ENCODE data around the gene PLD5. TPM values are rescaled to one million over a fixed set of nuclear protein-coding genes. Genes with fewer than 3 reads are reported as not detected.

Gene PLD5
- total RNA-seq, 2 donors from 2014 or later: 1.8 TPM; not detected in 1

GRCh38 chr1:242515555-242515954 is 8.9 kb downstream of the PLD5 start:
- ATAC-seq (no peak), DNase-seq (no peak)
- no peak for TF ChIP-seq CTCF (IDR thresholded peaks at IDR 0.05)
- no peak for TF ChIP-seq POLR2A (IDR thresholded peaks at IDR 0.05)
- 58 to 63% methylated on average over 2 of the region's 2 CpGs for WGBS, 2 donors
- no peaks in the 10 kb centered on the region for H3K4me1 ChIP-seq
- no peaks in the 10 kb centered on the region for H3K36me3 ChIP-seq (replicated peaks in 1 of 2; ENCODE audit: insufficient read depth in 1 of 2, low read depth in 2 of 2)
- no peaks in the 10 kb centered on the region for H3K27me3 ChIP-seq
- no peaks in the 10 kb centered on the region for H3K9me3 ChIP-seq
- no peak overlapping the region for H3K4me3 ChIP-seq
- H3K27ac ChIP-seq: no peak overlapping the region
- intact Hi-C loops (cut with DNase I): no loop called here

DNA sequence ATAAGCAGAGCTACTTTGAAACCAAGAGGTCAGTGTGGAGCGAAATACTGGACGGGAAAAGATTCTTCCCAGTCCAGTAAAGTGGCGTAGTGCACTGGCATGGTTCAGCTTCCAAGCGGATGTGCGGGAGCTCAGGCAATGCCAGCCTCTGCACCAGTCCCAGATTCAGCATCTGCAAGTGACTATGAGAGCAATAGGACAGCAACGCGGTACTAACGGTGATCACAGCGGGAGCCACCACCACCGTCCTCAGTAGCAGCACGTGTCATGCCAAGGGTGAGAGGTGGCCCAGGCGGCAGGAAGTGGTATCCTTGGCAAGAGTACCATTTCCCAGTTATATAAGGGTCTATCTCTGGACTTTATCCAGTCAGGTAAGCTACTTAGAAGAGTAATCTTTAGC is 17.8 kb downstream of the PLD5 start:
- Histone ChIP-seq H3K27ac (no peak overlapping the region), H3K4me3 (no peak overlapping the region), H3K36me3 (replicated peaks in 1 of 2; ENCODE audit: insufficient read depth in 1 of 2, low read depth in 2 of 2) (no peaks in the 10 kb centered on the region), H3K4me1 (no peaks in the 10 kb centered on the region), H3K9me3 (no peaks in the 10 kb centered on the region), H3K27me3 (no peaks in the 10 kb centered on the region)
- WGBS, 2 donors: 81 to 82% methylated on average over 5 to 12 of the region's 12 CpGs
- TF ChIP-seq POLR2A (IDR thresholded peaks at IDR 0.05): no peak
- TF ChIP-seq CTCF (IDR thresholded peaks at IDR 0.05): no peak
- intact Hi-C loops (cut with DNase I): no loop called here
- no peak for ATAC-seq
- no peak for DNase-seq

DNA sequence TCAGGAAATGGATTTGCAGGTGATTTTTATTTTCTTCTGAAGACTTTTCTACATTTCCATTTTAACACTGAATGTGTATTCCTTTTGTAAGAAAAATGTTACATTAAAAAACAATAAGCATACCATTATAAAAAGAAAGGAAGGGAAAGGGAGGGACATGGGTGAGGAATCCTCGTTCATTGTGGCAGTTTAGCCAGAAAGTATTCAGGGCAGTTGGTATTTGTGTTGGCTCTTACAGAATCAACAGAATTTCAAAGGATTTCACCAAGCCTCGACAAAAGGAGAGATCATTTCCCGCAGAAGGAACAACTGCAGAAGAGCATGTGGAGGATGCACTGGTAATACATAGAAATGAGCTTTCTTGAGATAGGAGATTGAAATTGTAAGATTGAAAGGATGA is 35.0 kb downstream of the PLD5 start:
- Histone ChIP-seq H3K4me1 (no peaks in the 10 kb centered on the region), H3K36me3 (replicated peaks in 1 of 2; ENCODE audit: insufficient read depth in 1 of 2, low read depth in 2 of 2) (no peaks in the 10 kb centered on the region), H3K27me3 (no peaks in the 10 kb centered on the region), H3K9me3 (no peaks in the 10 kb centered on the region), H3K4me3 (no peak overlapping the region), H3K27ac (no peak overlapping the region)
- 25 to 28% methylated on average over 3 of the region's 3 CpGs for WGBS, 2 donors
- intact Hi-C loops (cut with DNase I): no loop called here
- DNase-seq (no peak), ATAC-seq (no peak)
- TF ChIP-seq CTCF (IDR thresholded peaks at IDR 0.05) (no peak), POLR2A (IDR thresholded peaks at IDR 0.05) (no peak)

GRCh38 chr1:242477944-242478343 is 46.6 kb downstream of the PLD5 start:
- Histone ChIP-seq H3K27ac (no peak overlapping the region), H3K27me3 (no peaks in the 10 kb centered on the region), H3K4me1 (no peaks in the 10 kb centered on the region), H3K9me3 (peaks cover 0 to 9% (median 0%) of the 10 kb centered on the region in 3 donors), H3K4me3 (no peak overlapping the region), H3K36me3 (replicated peaks in 1 of 2; ENCODE audit: insufficient read depth in 1 of 2, low read depth in 2 of 2) (no peaks in the 10 kb centered on the region)
- intact Hi-C loops (cut with DNase I): no loop called here
- 14 to 29% methylated on average over 3 of the region's 3 CpGs for WGBS, 2 donors
- DNase-seq (no peak), ATAC-seq (no peak)
- TF ChIP-seq CTCF (IDR thresholded peaks at IDR 0.05): no peak
- no peak for TF ChIP-seq POLR2A (IDR thresholded peaks at IDR 0.05)

DNA sequence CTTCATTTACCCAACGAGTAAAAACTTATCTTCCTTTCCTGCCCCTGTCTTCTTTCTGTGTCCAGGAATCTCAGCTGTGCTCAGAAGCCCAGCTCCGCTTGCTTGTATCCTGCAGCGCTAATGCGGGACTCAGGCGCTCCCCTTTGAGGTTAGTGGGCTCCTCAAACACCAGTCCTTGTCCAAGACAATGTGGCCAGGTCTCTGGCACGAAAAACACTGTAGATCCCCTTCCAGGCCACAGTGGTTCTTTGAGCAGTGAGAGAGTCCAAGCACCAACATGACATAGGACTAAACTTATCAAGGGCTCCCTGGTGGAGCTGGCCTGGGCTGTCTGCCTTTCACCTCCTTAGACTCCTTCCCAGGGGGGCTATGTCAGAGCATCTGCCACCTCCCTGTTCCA is 53.7 kb downstream of the PLD5 start:
- Histone ChIP-seq H3K4me1 (no peaks in the 10 kb centered on the region), H3K4me3 (no peak overlapping the region), H3K27me3 (no peaks in the 10 kb centered on the region), H3K9me3 (no peaks in the 10 kb centered on the region), H3K27ac (no peak overlapping the region), H3K36me3 (replicated peaks in 1 of 2; ENCODE audit: insufficient read depth in 1 of 2, low read depth in 2 of 2) (no peaks in the 10 kb centered on the region)
- TF ChIP-seq CTCF (IDR thresholded peaks at IDR 0.05) (no peak), POLR2A (IDR thresholded peaks at IDR 0.05) (no peak)
- no peak for DNase-seq
- 85 to 88% methylated on average over 6 of the region's 6 CpGs for WGBS, 2 donors
- intact Hi-C loops (cut with DNase I): no loop called here
- ATAC-seq: no peak

Data from body of pancreas (tissue), 4 donors.